Endodermal cell (in vitro differentiated cells): ENCODE results near the gene TMEM121B. TPM values are rescaled to one million over a fixed set of nuclear protein-coding genes. Genes with fewer than 3 reads are reported as not detected.

Experiments
- DNase-seq: peaks from one replicate; pipeline ENCODE4 v3.0.0-alpha.2; 2017
- H3K27ac ChIP-seq: 2 replicates; pipeline ENCODE4 v1.5.1; 2013; ENCODE audit warnings: mild to moderate bottlenecking, low read depth, low read length, moderate library complexity
- H3K27me3 ChIP-seq: 2 replicates; pipeline ENCODE4 v1.6.1; 2013; ENCODE audit warnings: mild to moderate bottlenecking, low read length, moderate library complexity; ENCODE audit not compliant: insufficient read depth, control insufficient read depth, poor library complexity, severe bottlenecking
- H3K36me3 ChIP-seq: 2 replicates; pipeline ENCODE4 v1.7.0; 2013; ENCODE audit warnings: mild to moderate bottlenecking, low read length, moderate library complexity; ENCODE audit not compliant: control insufficient read depth, insufficient read depth
- H3K4me1 ChIP-seq: one replicate; pipeline ENCODE4 v1.7.0; 2013; ENCODE audit warnings: low read length; ENCODE audit not compliant: control insufficient read depth, insufficient read depth
- H3K4me3 ChIP-seq: 2 replicates; pipeline ENCODE4 v1.5.1; 2013; ENCODE audit warnings: mild to moderate bottlenecking, low read length, moderate library complexity
- H3K9ac ChIP-seq: 2 replicates; pipeline ENCODE4 v1.6.1; 2013; ENCODE audit warnings: mild to moderate bottlenecking, low read length, moderate library complexity; ENCODE audit not compliant: poor library complexity, severe bottlenecking; ENCODE audit errors: extremely low read depth
- H3K9me3 ChIP-seq: 2 replicates; pipeline ENCODE4 v1.6.1; 2013; ENCODE audit warnings: mild to moderate bottlenecking, low read length, moderate library complexity; ENCODE audit not compliant: control insufficient read depth
- H3K27ac Mint-ChIP-seq: 2 replicates; pipeline ENCODE4 v1.8.0; 2020; ENCODE audit warnings: mixed read lengths
- H3K27me3 Mint-ChIP-seq: 2 replicates; pipeline ENCODE4 v1.8.0; 2021; ENCODE audit warnings: mild to moderate bottlenecking, mixed read lengths; ENCODE audit not compliant: insufficient read depth
- H3K36me3 Mint-ChIP-seq: 2 replicates; pipeline ENCODE4 v1.8.0; 2020; ENCODE audit warnings: low read depth, mixed read lengths
- H3K4me1 Mint-ChIP-seq: 2 replicates; pipeline ENCODE4 v1.8.0; 2020; ENCODE audit warnings: mixed read lengths
- H3K4me3 Mint-ChIP-seq: 2 replicates; pipeline ENCODE4 v1.8.0; 2020; ENCODE audit warnings: mild to moderate bottlenecking, moderate library complexity, mixed read lengths
- H3K9me3 Mint-ChIP-seq: 2 replicates; pipeline ENCODE4 v1.8.0; 2020; ENCODE audit warnings: mild to moderate bottlenecking, mixed read lengths
- WGBS, 2 experiments: methylation state at CpG; one replicate each; pipeline versions ENCODE4 v1.1.5 to v1.1.7; 2013; ENCODE audit warnings: missing lambda C conversion rate in 2 of 2, mixed read lengths in 1 of 2; ENCODE audit not compliant: insufficient coverage in 1 of 2, insufficient read length in 1 of 2; 5-methylcytosine and 5-hydroxymethylcytosine counted together
- total RNA-seq, 2 donors: library from RNA; stranded (reverse); fragmentation: NEBNext Ultra II Directional in 1 of 2; extraction: Animal tissue kit (Norgen Biotek cat#: 25700) in 1 of 2; gene quantifications; 2 replicates in 1 of 2; 3 replicates in 1 of 2; pipeline ENCODE4 v1.2.1, GENCODE V29; 2021
- TF ChIP-seq, protein P1 (sequence below): fragments of 200-600 bp; sonication (generic); conservative IDR thresholded peaks from 2 replicates; pipeline ENCODE4 v1.5.0; 2021; ENCODE audit warnings: antibody characterized with exemption, mild to moderate bottlenecking

Gene TMEM121B
- total RNA-seq, 2 donors from 2014 or later: 8.9 to 10.9 TPM

DNA sequence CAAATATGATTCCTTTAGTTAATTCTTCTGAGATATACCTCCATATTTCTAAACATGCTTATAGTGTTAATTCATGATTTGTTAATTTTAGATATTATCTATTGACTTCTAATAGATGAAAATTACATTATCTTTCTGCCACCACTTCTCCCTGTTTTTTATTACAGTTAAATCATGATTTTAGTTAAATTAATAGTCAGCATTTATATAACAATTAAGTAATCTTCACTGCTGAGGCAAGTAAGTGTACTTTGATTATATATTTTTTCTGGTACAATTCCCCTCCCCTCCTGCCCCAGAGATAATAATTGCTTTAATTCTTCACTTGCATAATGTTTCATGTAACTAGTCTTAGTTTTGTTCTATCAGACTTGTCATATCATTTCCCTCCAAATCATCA, 30.6 kb downstream of the TMEM121B start:
- H3K4me3 Mint-ChIP-seq: no peak overlapping the region
- DNase-seq: no peak

DNA sequence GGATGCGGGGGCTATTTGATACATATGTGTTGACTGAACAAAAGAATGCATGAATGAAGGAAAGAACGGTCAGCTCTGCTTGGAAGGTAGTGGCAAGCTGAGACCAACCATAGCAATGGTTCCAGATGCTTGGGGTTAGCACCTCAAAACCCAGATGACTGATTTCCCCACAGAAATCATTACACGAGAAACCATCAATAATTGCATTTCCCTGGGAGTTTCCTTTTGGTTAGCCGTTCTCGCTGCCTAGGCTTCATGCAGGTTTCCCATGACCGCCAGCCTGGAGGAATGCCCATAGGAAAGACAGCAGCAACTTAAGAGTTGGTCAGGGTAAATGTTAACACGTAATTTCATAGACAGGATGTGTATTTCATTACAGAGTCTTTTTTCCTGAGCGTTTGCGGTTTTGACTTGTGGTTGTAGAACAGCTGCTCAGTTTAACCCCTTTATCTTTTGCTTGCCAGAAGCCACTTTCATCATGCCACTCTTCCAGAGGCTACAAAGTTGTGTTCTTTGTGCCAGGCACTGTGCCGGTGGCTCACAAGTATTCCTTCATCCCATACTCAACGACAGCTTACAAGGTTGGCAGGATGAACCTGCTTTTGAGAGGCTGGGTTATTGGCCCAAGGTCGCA, 33.5 kb downstream of the TMEM121B start:
- peaks cover 18% of the 10 kb centered on the region for H3K27me3 Mint-ChIP-seq
- H3K27ac ChIP-seq: no peak overlapping the region
- H3K4me3 ChIP-seq: peak overlapping the region; percentile 78
- peaks cover 20% of the 10 kb centered on the region for H3K4me1 Mint-ChIP-seq
- H3K9me3 Mint-ChIP-seq: no peaks in the 10 kb centered on the region
- no peaks in the 10 kb centered on the region for H3K27me3 ChIP-seq
- no peaks in the 10 kb centered on the region for H3K9me3 ChIP-seq
- no peak overlapping the region for H3K4me3 Mint-ChIP-seq
- peak; percentile 14 for DNase-seq
- H3K36me3 Mint-ChIP-seq: no peaks in the 10 kb centered on the region
- no peak overlapping the region for H3K27ac Mint-ChIP-seq
- TF ChIP-seq, protein P1, sequence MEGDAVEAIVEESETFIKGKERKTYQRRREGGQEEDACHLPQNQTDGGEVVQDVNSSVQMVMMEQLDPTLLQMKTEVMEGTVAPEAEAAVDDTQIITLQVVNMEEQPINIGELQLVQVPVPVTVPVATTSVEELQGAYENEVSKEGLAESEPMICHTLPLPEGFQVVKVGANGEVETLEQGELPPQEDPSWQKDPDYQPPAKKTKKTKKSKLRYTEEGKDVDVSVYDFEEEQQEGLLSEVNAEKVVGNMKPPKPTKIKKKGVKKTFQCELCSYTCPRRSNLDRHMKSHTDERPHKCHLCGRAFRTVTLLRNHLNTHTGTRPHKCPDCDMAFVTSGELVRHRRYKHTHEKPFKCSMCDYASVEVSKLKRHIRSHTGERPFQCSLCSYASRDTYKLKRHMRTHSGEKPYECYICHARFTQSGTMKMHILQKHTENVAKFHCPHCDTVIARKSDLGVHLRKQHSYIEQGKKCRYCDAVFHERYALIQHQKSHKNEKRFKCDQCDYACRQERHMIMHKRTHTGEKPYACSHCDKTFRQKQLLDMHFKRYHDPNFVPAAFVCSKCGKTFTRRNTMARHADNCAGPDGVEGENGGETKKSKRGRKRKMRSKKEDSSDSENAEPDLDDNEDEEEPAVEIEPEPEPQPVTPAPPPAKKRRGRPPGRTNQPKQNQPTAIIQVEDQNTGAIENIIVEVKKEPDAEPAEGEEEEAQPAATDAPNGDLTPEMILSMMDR: no peak
- peaks cover 3% of the 10 kb centered on the region for H3K4me1 ChIP-seq
- 94 to 95% methylated on average over 10 to 12 of the region's 12 CpGs for WGBS, 2 experiments
- no peak overlapping the region for H3K9ac ChIP-seq
- H3K36me3 ChIP-seq: peaks cover 14% of the 10 kb centered on the region

More for the DNA sequence above, 30.6 kb downstream of the TMEM121B start:
- Mint-ChIP-seq H3K9me3 (no peaks in the 10 kb centered on the region), H3K36me3 (no peaks in the 10 kb centered on the region), H3K27me3 (peaks cover 15% of the 10 kb centered on the region), H3K4me1 (peaks cover 24% of the 10 kb centered on the region), H3K27ac (no peak overlapping the region)
- peaks cover 19% of the 10 kb centered on the region for H3K36me3 ChIP-seq
- TF ChIP-seq, protein P1: no peak
- H3K9me3 ChIP-seq: no peaks in the 10 kb centered on the region
- H3K27me3 ChIP-seq: no peaks in the 10 kb centered on the region
- H3K4me1 ChIP-seq: peaks cover 3% of the 10 kb centered on the region
- H3K27ac ChIP-seq: no peak overlapping the region
- no peak overlapping the region for H3K9ac ChIP-seq
- no peak overlapping the region for H3K4me3 ChIP-seq

DNA sequence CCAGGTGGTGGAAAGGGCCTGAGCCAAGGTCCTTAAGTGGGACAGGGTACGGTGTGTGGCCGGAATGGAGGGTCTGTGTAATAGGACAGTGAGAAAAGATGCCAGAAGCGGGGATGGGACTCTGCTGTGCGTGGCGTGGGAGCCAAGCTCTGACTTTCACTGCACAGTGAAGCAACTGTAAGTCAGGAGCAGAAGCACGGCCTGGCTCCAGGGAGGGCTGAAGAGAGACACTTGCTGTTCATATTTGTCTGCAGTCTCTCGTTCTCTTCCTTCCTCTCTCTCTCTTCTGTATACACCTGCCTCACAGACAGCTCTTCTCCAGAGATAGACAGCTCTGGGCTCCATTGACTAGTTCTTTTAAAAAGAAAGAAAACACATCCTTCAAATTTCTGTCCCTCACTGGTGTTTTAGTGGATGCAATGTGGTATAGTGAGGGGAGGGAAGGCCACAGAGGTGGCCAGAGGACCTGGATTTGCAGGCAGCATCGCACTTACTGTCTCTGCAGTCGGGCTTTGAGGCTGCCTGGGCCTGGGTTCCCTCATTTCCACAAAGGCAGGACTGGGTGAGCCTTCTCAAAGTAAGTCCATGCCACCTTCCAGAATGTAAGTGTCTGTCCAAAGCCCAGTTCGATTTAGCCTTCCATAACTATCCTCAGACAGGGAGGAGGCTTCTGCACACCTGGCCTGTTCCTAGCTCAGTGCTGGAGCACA, 34.2 kb downstream of the TMEM121B start:
- H3K4me3 Mint-ChIP-seq: peak overlapping the region; percentile 65
- no peak overlapping the region for H3K27ac Mint-ChIP-seq
- H3K27me3 Mint-ChIP-seq: peaks cover 18% of the 10 kb centered on the region
- no peaks in the 10 kb centered on the region for H3K36me3 Mint-ChIP-seq
- Histone ChIP-seq H3K9me3 (no peaks in the 10 kb centered on the region), H3K4me3 (peak overlapping the region; percentile 78), H3K27me3 (no peaks in the 10 kb centered on the region), H3K27ac (no peak overlapping the region), H3K4me1 (peaks cover 3% of the 10 kb centered on the region), H3K9ac (no peak overlapping the region), H3K36me3 (peaks cover 14% of the 10 kb centered on the region)
- no peaks in the 10 kb centered on the region for H3K9me3 Mint-ChIP-seq
- peak; percentile 41 for DNase-seq
- TF ChIP-seq, protein P1: no peak
- peaks cover 14% of the 10 kb centered on the region for H3K4me1 Mint-ChIP-seq
- WGBS, 2 experiments: 70 to 80% methylated on average over 2 to 10 of the region's 10 CpGs
